Measurements from ENCODE around the gene OGG1.

DNA sequence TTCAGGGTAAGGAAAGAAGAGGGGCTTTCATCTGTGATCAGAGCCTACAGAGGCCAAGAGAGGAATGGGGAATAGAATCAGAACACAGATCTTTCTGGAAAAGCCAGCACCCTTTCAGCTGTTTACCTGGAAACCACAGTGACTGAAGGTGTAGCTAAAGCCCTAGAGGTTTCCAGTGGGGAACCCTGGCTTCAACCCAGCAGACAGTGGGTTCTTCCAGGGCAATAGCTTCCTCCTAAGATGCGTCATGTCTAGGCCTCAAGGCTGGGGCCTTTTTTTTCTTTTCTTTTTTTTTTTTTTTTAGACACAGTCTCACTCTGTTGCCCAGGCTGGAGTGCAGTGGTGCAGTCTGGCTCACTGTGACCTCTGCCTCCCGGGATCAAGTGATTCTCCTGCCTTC is 49.2 kb upstream of the OGG1 start:
- no peak for TF ChIP-seq CTCF (conservative IDR thresholded peaks at IDR 0.05; ENCODE audit: low read depth, low read length)
- no peak for TF ChIP-seq EZH2 (IDR thresholded peaks at IDR 0.05; ENCODE audit: low read length, unreplicated experiment)
- no peak for TF ChIP-seq EZH2phosphoT487 (IDR thresholded peaks at IDR 0.05; ENCODE audit: borderline replicate concordance, low read length)

Measured in PC-3 (cell line).